Body of pancreas (tissue), 4 donors: ENCODE measurements around the gene LRRC3. TPM values are rescaled to one million over a fixed set of nuclear protein-coding genes. Genes with fewer than 3 reads are reported as not detected.
A peak's percentile ranks its signal among the peaks of the same experiment; 100 is the strongest.

ENCODE experiments used
- ATAC-seq: fragments of 150-250 bp; one replicate; pipeline ENCODE4 v1.9.1; 2016
- DNase-seq, 4 donors: peaks; one replicate each; pipeline ENCODE4 v3.0.0-alpha.2; 2019
- H3K27ac ChIP-seq, 4 donors: fragments of 200-600 bp; sonication (generic); 1 replicate in 3 of 4; 2 replicates in 1 of 4; pipeline versions ENCODE4 v1.5.1 to v1.6.1; 2016 to 2019; ENCODE audit warnings: mild to moderate bottlenecking in 1 of 4, mixed read lengths in 1 of 4, moderate library complexity in 1 of 4
- H3K27me3 ChIP-seq, 2 donors: fragments of 200-600 bp; sonication (generic); one replicate each; pipeline ENCODE4 v1.6.0; 2016; ENCODE audit warnings: mild to moderate bottlenecking in 1 of 2
- H3K36me3 ChIP-seq, 2 donors: fragments of 200-600 bp; sonication (generic); replicated peaks in 1 of 2; 2 replicates each; pipeline ENCODE4 v1.5.1; 2016; ENCODE audit warnings: low read depth in 2 of 2; ENCODE audit not compliant: insufficient read depth in 1 of 2
- H3K4me1 ChIP-seq: fragments of 200-600 bp; sonication (generic); one replicate; pipeline ENCODE4 v1.6.0; 2016
- H3K4me3 ChIP-seq, 2 donors: fragments of 200-600 bp; sonication (generic); 1 replicate in 1 of 2; 2 replicates in 1 of 2; pipeline ENCODE4 v1.5.1; 2016 to 2019
- H3K9me3 ChIP-seq, 3 donors: fragments of 200-600 bp; sonication (generic); 1 replicate in 2 of 3; 2 replicates in 1 of 3; pipeline ENCODE4 v1.5.1; 2016
- CTCF ChIP-seq, 7 experiments: fragments of 450-650 bp in 4 of 7; fragments of 200-600 bp in 3 of 7; sonication (generic) in 3 of 7; IDR thresholded peaks; one replicate each; pipeline ENCODE4 v1.5.1; 2016 to 2019; ENCODE audit warnings: antibody characterized with exemption in 7 of 7
- POLR2A ChIP-seq, 3 donors: fragments of 450-650 bp; IDR thresholded peaks; one replicate each; pipeline ENCODE4 v1.6.1; 2016; ENCODE audit warnings: antibody characterized with exemption in 3 of 3, mild to moderate bottlenecking in 2 of 3
- WGBS, 2 donors: methylation state at CpG; one replicate each; pipeline ENCODE4 v1.1.5; 2017; 5-methylcytosine and 5-hydroxymethylcytosine counted together
- intact Hi-C: fragments of 100-400 bp; cut with DNase I; formaldehyde crosslinking; loops from one replicate; pipeline ENCODE4 v1.15.1; 2023
- total RNA-seq, 2 donors: library from RNA; depleted of rRNA; stranded (reverse); fragments of >200 nt; gene quantifications; one replicate each; pipeline ENCODE4 v1.1.0, GENCODE V29; 2016

The LRRC3 gene
- total RNA-seq, 2 donors from 2014 or later: 0.33 to 1.0 TPM

DNA sequence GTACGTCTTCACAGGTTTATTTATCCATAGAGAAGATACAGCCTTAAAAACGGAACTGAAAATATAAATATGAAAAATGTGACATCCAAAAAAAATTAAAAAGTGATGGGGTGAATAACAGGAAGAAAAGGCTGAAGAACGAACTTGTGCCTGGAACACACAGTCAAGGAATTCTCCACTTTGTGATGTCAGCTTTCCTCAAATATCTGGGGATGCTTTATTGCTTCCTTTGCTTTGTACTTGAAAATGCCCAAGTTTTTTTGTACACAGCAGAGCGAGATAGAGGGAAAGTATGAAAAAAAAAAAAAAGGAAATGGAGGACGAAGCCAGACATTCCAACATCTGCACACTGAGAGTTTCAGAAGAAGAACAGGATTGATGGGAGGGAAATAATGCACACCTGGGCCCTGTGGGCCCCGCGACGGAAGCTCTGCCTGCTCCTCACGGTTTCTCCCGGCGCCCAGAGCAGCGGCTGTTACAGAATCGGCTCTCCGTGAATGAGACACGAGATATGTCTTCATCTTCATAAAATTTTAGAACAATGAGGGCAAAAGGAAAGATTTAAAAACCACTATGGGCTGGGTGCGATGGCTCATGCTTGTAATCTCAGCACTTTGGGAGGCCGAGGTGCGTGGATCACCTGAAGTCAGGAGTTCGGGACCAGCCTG lies 10.0 kb upstream of the LRRC3 start:
- no peaks in the 10 kb centered on the region for H3K4me1 ChIP-seq
- WGBS, 2 donors: 71 to 78% methylated on average over 19 of the region's 19 CpGs
- no peak for TF ChIP-seq CTCF (IDR thresholded peaks at IDR 0.05)
- TF ChIP-seq POLR2A (IDR thresholded peaks at IDR 0.05): no peak
- no peaks in the 10 kb centered on the region for H3K9me3 ChIP-seq
- H3K36me3 ChIP-seq: no peaks in the 10 kb centered on the region
- no peak overlapping the region for H3K4me3 ChIP-seq
- no peak for ATAC-seq
- H3K27ac ChIP-seq: no peak overlapping the region
- no peak for DNase-seq
- no peaks in the 10 kb centered on the region for H3K27me3 ChIP-seq
- intact Hi-C loops: no loop called here

DNA sequence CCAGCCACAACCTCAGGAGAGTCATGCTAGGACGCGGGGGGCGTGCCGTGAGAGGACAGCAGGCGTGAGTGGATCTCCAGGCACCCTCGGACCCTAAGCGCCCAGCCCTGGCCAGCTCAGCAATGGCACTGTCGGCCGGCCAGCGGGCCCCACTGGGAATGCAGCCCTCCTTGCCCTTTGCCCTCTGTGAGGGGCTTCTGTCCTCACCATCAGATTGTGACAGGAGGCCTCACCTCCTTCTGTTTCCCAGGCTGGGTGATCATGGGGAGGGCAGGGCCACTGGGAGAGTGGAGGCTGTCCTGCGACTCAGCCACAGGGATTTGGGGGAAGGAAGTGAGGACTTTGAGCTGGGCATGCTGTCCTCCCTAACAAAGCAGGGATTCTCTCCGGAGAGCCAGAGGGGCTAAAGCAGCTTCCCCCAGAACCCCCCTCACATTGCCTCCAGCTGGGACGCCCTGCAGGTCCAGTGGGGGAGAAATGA lies 6.6 kb upstream of the LRRC3 start:
- 29 to 49% methylated on average over 1 to 13 of the region's 13 CpGs for WGBS, 2 donors
- intact Hi-C loops: no loop called here
- Histone ChIP-seq H3K9me3 (no peaks in the 10 kb centered on the region), H3K4me1 (no peaks in the 10 kb centered on the region), H3K27me3 (no peaks in the 10 kb centered on the region), H3K4me3 (no peak overlapping the region), H3K36me3 (no peaks in the 10 kb centered on the region), H3K27ac (no peak overlapping the region)
- TF ChIP-seq POLR2A (IDR thresholded peaks at IDR 0.05) (no peak), CTCF (IDR thresholded peaks at IDR 0.05) (no peak)
- ATAC-seq: no peak
- DNase-seq: no peak

- H3K9me3 ChIP-seq: no peaks in the 10 kb centered on the region
- intact Hi-C loops: no loop called here
- no peak for ATAC-seq
- no peaks in the 10 kb centered on the region for H3K27me3 ChIP-seq
- TF ChIP-seq POLR2A (IDR thresholded peaks at IDR 0.05): no peak
- TF ChIP-seq CTCF (IDR thresholded peaks at IDR 0.05): no peak
- no peak overlapping the region for H3K4me3 ChIP-seq
- H3K4me1 ChIP-seq: no peaks in the 10 kb centered on the region
- peak in 1 of 4 donors; percentile 6 for DNase-seq
- 41 to 42% methylated on average over 22 to 28 of the region's 28 CpGs for WGBS, 2 donors
- no peaks in the 10 kb centered on the region for H3K36me3 ChIP-seq
- no peak overlapping the region for H3K27ac ChIP-seq
Measured at GRCh38 chr21:44449473-44450363, 5.6 kb upstream of the LRRC3 start.

GRCh38 chr21:44450402-44450801 lies 4.9 kb upstream of the LRRC3 start:
- ATAC-seq (no peak), DNase-seq (peak in 1 of 4 donors; percentile 2)
- intact Hi-C loops: no loop called here
- Histone ChIP-seq H3K4me1 (no peaks in the 10 kb centered on the region), H3K9me3 (no peaks in the 10 kb centered on the region), H3K27me3 (no peaks in the 10 kb centered on the region), H3K36me3 (no peaks in the 10 kb centered on the region), H3K4me3 (no peak overlapping the region), H3K27ac (no peak overlapping the region)
- TF ChIP-seq CTCF (IDR thresholded peaks at IDR 0.05): no peak
- no peak for TF ChIP-seq POLR2A (IDR thresholded peaks at IDR 0.05)
- 47 to 62% methylated on average over 5 to 14 of the region's 14 CpGs for WGBS, 2 donors
